ENCODE measurements around the gene ABCG8.

- TF ChIP-seq CTCF (IDR thresholded peaks at IDR 0.05), result no peak
- TF ChIP-seq EP300 (IDR thresholded peaks at IDR 0.05), result no peak
These were observed 36.1 kb downstream of the ABCG8 start for GRCh38 chr2:43874776-43875451.

Measured in tibial nerve (tissue), 4 donors.